Measurements from ENCODE around the gene ST3GAL5.

ST3GAL5 gene

DNA sequence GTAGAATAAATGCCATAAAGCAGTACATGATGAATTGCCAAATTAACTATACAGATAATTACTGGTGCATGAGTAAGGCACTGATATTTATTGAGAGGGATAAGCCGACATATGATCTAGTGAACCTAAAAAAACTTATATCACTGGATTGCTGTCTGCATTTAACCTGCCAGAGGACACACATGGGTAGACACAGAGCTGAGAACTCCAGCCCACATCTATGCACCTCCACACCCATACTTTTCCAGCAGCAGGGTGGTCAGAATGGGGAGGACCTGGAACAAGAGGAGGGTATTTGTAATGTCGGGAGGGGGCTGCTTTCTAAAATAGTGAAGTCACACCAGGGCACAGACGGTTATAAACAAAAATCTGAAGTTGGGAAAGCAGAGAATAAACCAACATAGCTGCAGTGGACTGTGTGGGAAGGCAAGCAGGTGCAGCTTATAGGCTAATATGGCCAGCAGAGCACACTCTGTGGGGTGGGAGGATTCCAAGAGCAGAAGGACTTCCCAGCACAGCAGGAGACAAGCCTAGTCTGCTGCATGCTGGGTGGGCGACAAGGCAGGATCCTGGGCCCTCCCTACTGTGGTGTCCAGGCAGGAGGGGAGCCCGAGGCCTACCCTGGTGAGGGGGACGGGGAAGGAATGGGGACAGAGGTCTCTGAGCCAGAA is 17.2 kb downstream of the ST3GAL5 start:
- H3K4me3 ChIP-seq (ENCODE audit: insufficient read length, low read depth): no peak overlapping the region
- H3K36me3 ChIP-seq (ENCODE audit: insufficient read depth, insufficient read length, low read length): no peaks in the 10 kb centered on the region
- TF ChIP-seq SUZ12 (IDR thresholded peaks at IDR 0.05; ENCODE audit: extremely low read depth, insufficient read depth, insufficient read length) (no peak), YY1 (IDR thresholded peaks at IDR 0.05; ENCODE audit: insufficient read depth, insufficient read length) (no peak), ZNF274 (IDR thresholded peaks at IDR 0.05; ENCODE audit: low read depth, low read length) (no peak)
- peaks cover 2% of the 10 kb centered on the region for H3K4me1 ChIP-seq (ENCODE audit: insufficient read depth, insufficient read length)
- H3K9me3 ChIP-seq (ENCODE audit: insufficient read depth, low read length): no peaks in the 10 kb centered on the region
- DNase-seq (ENCODE audit: low read depth, low spot score): no peak
- H3K27me3 ChIP-seq (ENCODE audit: insufficient read depth, insufficient read length): no peaks in the 10 kb centered on the region
- no peak overlapping the region for H3K9ac ChIP-seq (ENCODE audit: insufficient read length, low read depth)

DNA sequence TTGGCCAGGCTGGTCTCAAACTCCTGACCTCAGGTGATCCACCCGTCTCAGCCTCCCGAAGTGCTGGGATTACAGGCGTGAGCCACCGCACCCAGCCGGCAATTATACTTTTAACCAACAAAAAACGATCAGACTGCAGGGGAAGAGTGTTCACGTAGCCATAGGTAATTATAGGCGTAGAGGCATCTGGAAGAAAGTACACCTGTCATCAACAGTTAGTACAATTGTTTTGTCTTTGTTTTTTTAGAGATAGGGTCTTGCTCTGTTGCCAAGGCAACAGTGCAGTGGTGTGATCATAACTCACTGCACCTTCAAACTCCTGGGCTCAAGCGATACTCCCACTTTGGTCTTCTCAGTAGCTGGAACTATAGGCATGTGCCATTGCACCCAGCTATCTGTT is 20.0 kb downstream of the ST3GAL5 start:
- TF ChIP-seq YY1 (IDR thresholded peaks at IDR 0.05; ENCODE audit: insufficient read depth, insufficient read length) (no peak), ZNF274 (IDR thresholded peaks at IDR 0.05; ENCODE audit: low read depth, low read length) (no peak), SUZ12 (IDR thresholded peaks at IDR 0.05; ENCODE audit: extremely low read depth, insufficient read depth, insufficient read length) (no peak)
- no peaks in the 10 kb centered on the region for H3K9me3 ChIP-seq (ENCODE audit: insufficient read depth, low read length)
- no peak overlapping the region for H3K4me3 ChIP-seq (ENCODE audit: insufficient read length, low read depth)
- no peaks in the 10 kb centered on the region for H3K27me3 ChIP-seq (ENCODE audit: insufficient read depth, insufficient read length)
- H3K4me1 ChIP-seq (ENCODE audit: insufficient read depth, insufficient read length): peaks cover 2% of the 10 kb centered on the region
- no peak for DNase-seq (ENCODE audit: low read depth, low spot score)
- H3K36me3 ChIP-seq (ENCODE audit: insufficient read depth, insufficient read length, low read length): no peaks in the 10 kb centered on the region
- no peak overlapping the region for H3K9ac ChIP-seq (ENCODE audit: insufficient read length, low read depth)

DNA sequence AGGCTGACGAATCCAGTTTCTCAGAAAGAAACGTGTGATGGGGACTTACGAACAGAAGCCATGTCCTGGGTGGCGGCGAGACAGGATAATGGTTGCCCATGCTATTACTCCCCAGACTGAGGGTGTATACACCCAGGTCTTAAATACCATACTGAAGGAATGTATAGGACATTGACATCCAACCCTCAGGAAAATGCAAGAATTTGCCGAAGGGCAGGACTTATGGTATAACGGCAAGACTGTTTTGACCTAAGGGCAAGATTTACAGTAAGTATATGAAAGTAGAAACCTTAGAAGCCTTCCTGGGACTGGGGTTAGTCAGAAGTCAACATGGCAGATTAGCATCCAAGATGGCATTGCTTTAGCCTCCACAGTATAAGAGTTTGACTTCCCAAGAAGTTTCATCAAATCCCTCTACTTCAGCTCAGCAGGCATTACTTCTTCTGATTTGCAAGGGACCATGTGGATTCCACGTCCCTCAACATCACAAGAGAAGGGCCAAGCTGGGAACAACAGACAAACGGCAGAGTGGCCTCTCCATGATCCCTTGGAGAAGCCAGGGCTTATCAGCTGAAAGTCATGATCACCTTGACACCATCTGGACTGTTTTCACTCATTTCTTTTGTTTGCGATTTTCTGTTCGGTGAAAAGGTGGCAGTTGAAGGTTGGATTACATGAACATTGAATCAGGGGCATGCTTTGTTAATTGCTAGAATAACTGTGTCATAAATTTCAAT is 21.1 kb downstream of the ST3GAL5 start:
- Histone ChIP-seq H3K4me1 (ENCODE audit: insufficient read depth, insufficient read length) (peaks cover 2% of the 10 kb centered on the region), H3K9me3 (ENCODE audit: insufficient read depth, low read length) (no peaks in the 10 kb centered on the region)
- TF ChIP-seq ZNF274 (IDR thresholded peaks at IDR 0.05; ENCODE audit: low read depth, low read length): no peak
- no peak for TF ChIP-seq SUZ12 (IDR thresholded peaks at IDR 0.05; ENCODE audit: extremely low read depth, insufficient read depth, insufficient read length)
- no peak for TF ChIP-seq YY1 (IDR thresholded peaks at IDR 0.05; ENCODE audit: insufficient read depth, insufficient read length)

DNA sequence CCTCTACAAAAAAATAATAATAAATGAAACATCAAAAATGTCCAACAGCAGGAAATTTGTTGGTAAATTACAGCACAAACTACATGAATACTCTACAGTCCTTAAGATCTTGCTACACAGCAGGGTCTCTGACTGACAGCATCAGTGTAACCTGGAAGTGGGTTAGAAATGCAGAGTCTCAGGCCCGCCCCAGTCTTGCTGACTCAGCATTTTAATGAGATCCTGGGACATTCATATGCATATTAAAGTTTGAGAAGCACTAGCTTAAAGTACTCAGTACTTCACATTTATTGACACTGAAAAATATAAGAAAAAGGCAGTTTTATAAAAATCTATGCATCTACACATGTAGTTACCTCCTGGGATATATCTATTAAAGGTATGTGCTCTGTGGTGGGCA is 21.7 kb downstream of the ST3GAL5 start:
- H3K4me1 ChIP-seq (ENCODE audit: insufficient read depth, insufficient read length): peaks cover 2% of the 10 kb centered on the region
- no peak for DNase-seq (ENCODE audit: low read depth, low spot score)
- no peak overlapping the region for H3K4me3 ChIP-seq (ENCODE audit: insufficient read length, low read depth)
- no peaks in the 10 kb centered on the region for H3K9me3 ChIP-seq (ENCODE audit: insufficient read depth, low read length)
- TF ChIP-seq ZNF274 (IDR thresholded peaks at IDR 0.05; ENCODE audit: low read depth, low read length) (no peak), YY1 (IDR thresholded peaks at IDR 0.05; ENCODE audit: insufficient read depth, insufficient read length) (no peak)
- H3K27me3 ChIP-seq (ENCODE audit: insufficient read depth, insufficient read length): no peaks in the 10 kb centered on the region
- H3K9ac ChIP-seq (ENCODE audit: insufficient read length, low read depth): no peak overlapping the region
- H3K36me3 ChIP-seq (ENCODE audit: insufficient read depth, insufficient read length, low read length): no peaks in the 10 kb centered on the region

More for the DNA sequence above, 21.1 kb downstream of the ST3GAL5 start:
- Histone ChIP-seq H3K9ac (ENCODE audit: insufficient read length, low read depth) (no peak overlapping the region), H3K27me3 (ENCODE audit: insufficient read depth, insufficient read length) (no peaks in the 10 kb centered on the region), H3K4me3 (ENCODE audit: insufficient read length, low read depth) (no peak overlapping the region), H3K36me3 (ENCODE audit: insufficient read depth, insufficient read length, low read length) (no peaks in the 10 kb centered on the region)
- no peak for DNase-seq (ENCODE audit: low read depth, low spot score)

GRCh38 chr2:85866165-85866659 is 22.6 kb downstream of the ST3GAL5 start:
- no peaks in the 10 kb centered on the region for H3K36me3 ChIP-seq (ENCODE audit: insufficient read depth, insufficient read length, low read length)
- no peak overlapping the region for H3K9ac ChIP-seq (ENCODE audit: insufficient read length, low read depth)
- no peaks in the 10 kb centered on the region for H3K9me3 ChIP-seq (ENCODE audit: insufficient read depth, low read length)
- no peak for DNase-seq (ENCODE audit: low read depth, low spot score)
- no peak overlapping the region for H3K4me3 ChIP-seq (ENCODE audit: insufficient read length, low read depth)
- no peak for TF ChIP-seq ZNF274 (IDR thresholded peaks at IDR 0.05; ENCODE audit: low read depth, low read length)
- TF ChIP-seq YY1 (IDR thresholded peaks at IDR 0.05; ENCODE audit: insufficient read depth, insufficient read length): no peak
- TF ChIP-seq SUZ12 (IDR thresholded peaks at IDR 0.05; ENCODE audit: extremely low read depth, insufficient read depth, insufficient read length): no peak
- H3K4me1 ChIP-seq (ENCODE audit: insufficient read depth, insufficient read length): peaks cover 2% of the 10 kb centered on the region
- H3K27me3 ChIP-seq (ENCODE audit: insufficient read depth, insufficient read length): no peaks in the 10 kb centered on the region

- Histone ChIP-seq H3K27me3 (ENCODE audit: insufficient read depth, insufficient read length) (no peaks in the 10 kb centered on the region), H3K9me3 (ENCODE audit: insufficient read depth, low read length) (no peaks in the 10 kb centered on the region), H3K4me3 (ENCODE audit: insufficient read length, low read depth) (no peak overlapping the region), H3K4me1 (ENCODE audit: insufficient read depth, insufficient read length) (peaks cover 2% of the 10 kb centered on the region), H3K36me3 (ENCODE audit: insufficient read depth, insufficient read length, low read length) (no peaks in the 10 kb centered on the region), H3K9ac (ENCODE audit: insufficient read length, low read depth) (no peak overlapping the region)
- TF ChIP-seq SUZ12 (IDR thresholded peaks at IDR 0.05; ENCODE audit: extremely low read depth, insufficient read depth, insufficient read length): no peak
- TF ChIP-seq YY1 (IDR thresholded peaks at IDR 0.05; ENCODE audit: insufficient read depth, insufficient read length): no peak
- TF ChIP-seq ZNF274 (IDR thresholded peaks at IDR 0.05; ENCODE audit: low read depth, low read length): no peak
- DNase-seq (ENCODE audit: low read depth, low spot score): no peak
These were observed 23.1 kb downstream of the ST3GAL5 start for GRCh38 chr2:85865539-85866164.

DNA sequence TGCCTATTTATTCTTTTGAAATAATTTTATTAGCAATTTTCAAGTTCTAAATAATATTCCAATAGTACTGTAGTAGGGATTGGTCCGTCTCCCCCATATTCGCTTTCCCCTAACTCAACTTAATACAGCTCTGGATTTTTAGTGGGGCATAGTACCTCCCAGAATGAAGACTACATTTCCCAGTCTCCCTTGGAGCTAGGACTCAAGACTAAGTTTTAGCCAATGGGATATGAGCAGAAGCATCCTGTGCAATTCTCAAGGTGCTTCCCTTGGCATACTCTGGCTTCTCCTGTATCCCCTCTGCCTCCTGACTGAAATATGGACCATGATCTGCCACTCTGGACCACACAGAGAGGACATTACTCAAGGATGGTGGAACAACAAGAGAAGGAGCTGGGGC is 24.1 kb downstream of the ST3GAL5 start:
- no peaks in the 10 kb centered on the region for H3K9me3 ChIP-seq (ENCODE audit: insufficient read depth, low read length)
- H3K36me3 ChIP-seq (ENCODE audit: insufficient read depth, insufficient read length, low read length): no peaks in the 10 kb centered on the region
- H3K4me3 ChIP-seq (ENCODE audit: insufficient read length, low read depth): no peak overlapping the region
- peaks cover under 1% of the 10 kb centered on the region for H3K4me1 ChIP-seq (ENCODE audit: insufficient read depth, insufficient read length)
- H3K27me3 ChIP-seq (ENCODE audit: insufficient read depth, insufficient read length): no peaks in the 10 kb centered on the region
- DNase-seq (ENCODE audit: low read depth, low spot score): no peak
- H3K9ac ChIP-seq (ENCODE audit: insufficient read length, low read depth): no peak overlapping the region
- TF ChIP-seq SUZ12 (IDR thresholded peaks at IDR 0.05; ENCODE audit: extremely low read depth, insufficient read depth, insufficient read length) (no peak), ZNF274 (IDR thresholded peaks at IDR 0.05; ENCODE audit: low read depth, low read length) (no peak), YY1 (IDR thresholded peaks at IDR 0.05; ENCODE audit: insufficient read depth, insufficient read length) (no peak)
